IMR-90 (cell line): ENCODE data around the gene NKAIN2. TPM values are rescaled to one million over a fixed set of nuclear protein-coding genes. Genes with fewer than 3 reads are reported as not detected.

Experiments used
- ATAC-seq: fragments of 200-7000 bp; cut with Tn5 transposase; 2 replicates; pipeline ENCODE4 v1.9.1; 2020; ENCODE audit warnings: low read depth, mild to moderate bottlenecking, moderate library complexity
- BruUV-seq: library from RNA; stranded (reverse); fragments of 400-500 nt; replicated peaks from 2 replicates; lab custom pipeline; 2021; lab: Mats Ljungman, UMichigan
- CTCF ChIA-PET: fragments of 300-600 bp; formaldehyde crosslinking; extraction: SDS; loops from one replicate; lab custom pipeline; 2021; ENCODE audit warnings: antibody characterized with exemption; lab: Yijun Ruan, JAX
- POLR2A ChIA-PET: fragments of 300-600 bp; sonication (Branson Sonifier 250); formaldehyde crosslinking; loops from one replicate; lab custom pipeline; 2022; ENCODE audit warnings: antibody characterized with exemption; ENCODE audit not compliant: unreplicated experiment; lab: Charles Lee
- DNase-seq: peaks from one replicate; pipeline ENCODE4 v3.0.0; 2013
- H2AFZ ChIP-seq: replicated peaks from 2 replicates; pipeline ENCODE3; 2013; ENCODE audit warnings: low read length, mild to moderate bottlenecking; ENCODE audit not compliant: poor library complexity
- H2AK5ac ChIP-seq: 2 replicates; pipeline ENCODE4 v1.6.1; 2013; ENCODE audit warnings: low read depth, low read length, inconsistent platforms
- H2AK9ac ChIP-seq: replicated peaks from 2 replicates; pipeline ENCODE3; 2013; ENCODE audit warnings: mild to moderate bottlenecking, low read depth, low read length, moderate library complexity; ENCODE audit not compliant: poor library complexity
- H2BK120ac ChIP-seq: 2 replicates; pipeline ENCODE4 v1.6.1; 2013; ENCODE audit warnings: low read depth, low read length, inconsistent platforms
- H2BK15ac ChIP-seq: 3 replicates; pipeline ENCODE4 v1.6.1; 2013; ENCODE audit warnings: low read depth, low read length, inconsistent platforms
- H2BK20ac ChIP-seq: 2 replicates; pipeline ENCODE4 v1.6.1; 2013; ENCODE audit warnings: low read depth, mild to moderate bottlenecking, inconsistent platforms, low read length, moderate library complexity
- H2BK5ac ChIP-seq: 2 replicates; pipeline ENCODE4 v1.6.1; 2013; ENCODE audit warnings: mild to moderate bottlenecking, low read depth, low read length, inconsistent platforms; ENCODE audit not compliant: poor library complexity, severe bottlenecking
- H3K14ac ChIP-seq: replicated peaks from 2 replicates; pipeline ENCODE4 v1.6.1; 2013; ENCODE audit warnings: low read depth, low read length, inconsistent platforms
- H3K18ac ChIP-seq: 2 replicates; pipeline ENCODE4 v1.6.1; 2013; ENCODE audit warnings: low read depth, low read length, control low read depth
- H3K23ac ChIP-seq: 2 replicates; pipeline ENCODE4 v1.6.1; 2013; ENCODE audit warnings: low read depth, low read length, inconsistent platforms
- H3K27ac ChIP-seq: 2 replicates; pipeline ENCODE4 v1.5.1; 2013; ENCODE audit warnings: mild to moderate bottlenecking, control low read depth, low read length; ENCODE audit not compliant: insufficient read depth
- H3K27me3 ChIP-seq: 2 replicates; pipeline ENCODE4 v1.6.1; 2013; ENCODE audit warnings: low read length; ENCODE audit not compliant: control insufficient read depth, insufficient read depth
- H3K36me3 ChIP-seq: 2 replicates; pipeline ENCODE4 v1.6.1; 2013; ENCODE audit warnings: low read length, mixed read lengths; ENCODE audit not compliant: control insufficient read depth, insufficient read depth
- H3K4ac ChIP-seq: 2 replicates; pipeline ENCODE4 v1.6.1; 2013; ENCODE audit warnings: low read depth, low read length, inconsistent platforms
- H3K4me1 ChIP-seq: 2 replicates; pipeline ENCODE4 v1.6.1; 2013; ENCODE audit warnings: low read length, mixed read lengths; ENCODE audit not compliant: control insufficient read depth, insufficient read depth
- H3K4me2 ChIP-seq: 2 replicates; pipeline ENCODE4 v1.6.1; 2013; ENCODE audit warnings: low read depth, mild to moderate bottlenecking, control low read depth, low read length, moderate library complexity
- H3K4me3 ChIP-seq: 2 replicates; pipeline ENCODE4 v1.5.1; 2013; ENCODE audit warnings: low read depth, mild to moderate bottlenecking, control low read depth, low read length, moderate library complexity; ENCODE audit not compliant: insufficient read depth
- H3K56ac ChIP-seq: 2 replicates; pipeline ENCODE4 v1.6.1; 2013; ENCODE audit warnings: low read length, inconsistent platforms; ENCODE audit not compliant: insufficient read depth; ENCODE audit errors: extremely low read depth
- H3K79me1 ChIP-seq, 2 experiments: 2 replicates each; pipeline ENCODE4 v1.6.1; 2013; ENCODE audit warnings: low read length in 2 of 2, inconsistent platforms in 1 of 2, low read depth in 1 of 2
- H3K9ac ChIP-seq: 2 replicates; pipeline ENCODE4 v1.6.1; 2013; ENCODE audit warnings: low read depth, low read length, control low read depth
- H3K9me1 ChIP-seq: 2 replicates; pipeline ENCODE4 v1.6.1; 2013; ENCODE audit warnings: low read length, inconsistent platforms; ENCODE audit not compliant: insufficient read depth
- H3K9me3 ChIP-seq: 2 replicates; pipeline ENCODE4 v1.6.1; 2013; ENCODE audit warnings: low read length; ENCODE audit not compliant: control insufficient read depth, insufficient read depth
- H4K20me1 ChIP-seq: 2 replicates; pipeline ENCODE4 v1.6.1; 2013; ENCODE audit warnings: low read length, inconsistent platforms; ENCODE audit not compliant: insufficient read depth
- H4K5ac ChIP-seq: 2 replicates; pipeline ENCODE4 v1.6.1; 2013; ENCODE audit warnings: mild to moderate bottlenecking, low read depth, low read length, control low read depth
- H4K8ac ChIP-seq, 2 experiments: 2 replicates each; pipeline ENCODE4 v1.6.1; 2013; ENCODE audit warnings: low read depth in 2 of 2, low read length in 2 of 2, control low read depth in 1 of 2, inconsistent platforms in 1 of 2
- H4K91ac ChIP-seq: 2 replicates; pipeline ENCODE4 v1.6.1; 2013; ENCODE audit warnings: low read depth, low read length, inconsistent platforms; ENCODE audit not compliant: insufficient read depth
- BHLHE40 ChIP-seq: fragments of 150-350 bp; IDR thresholded peaks from 2 replicates; pipeline ENCODE4 v1.6.1; 2016; ENCODE audit warnings: mild to moderate bottlenecking, low read depth, low read length
- CEBPB ChIP-seq: IDR thresholded peaks from 2 replicates; pipeline ENCODE4 v1.6.1; 2012; ENCODE audit warnings: low read depth, low read length, improper control_type of control experiment
- CHD1 ChIP-seq: IDR thresholded peaks from 2 replicates; pipeline ENCODE4 v1.6.1; 2012; ENCODE audit warnings: low read depth, low read length, improper control_type of control experiment
- FOS ChIP-seq: fragments of 150-350 bp; IDR thresholded peaks from 2 replicates; pipeline ENCODE4 v1.6.1; 2016; ENCODE audit warnings: low read depth, low read length
- MAFK ChIP-seq: IDR thresholded peaks from 2 replicates; pipeline ENCODE4 v1.6.1; 2012; ENCODE audit warnings: low read depth, low read length, improper control_type of control experiment
- MAZ ChIP-seq: IDR thresholded peaks from 2 replicates; pipeline ENCODE4 v1.6.1; 2012; ENCODE audit warnings: low read depth, mild to moderate bottlenecking, low read length, improper control_type of control experiment, moderate library complexity, borderline replicate concordance
- MXI1 ChIP-seq: IDR thresholded peaks from 2 replicates; pipeline ENCODE4 v1.6.1; 2012; ENCODE audit warnings: low read depth, mild to moderate bottlenecking, low read length, moderate library complexity, borderline replicate concordance
- NFE2L2 ChIP-seq: fragments of 150-350 bp; IDR thresholded peaks from 2 replicates; pipeline ENCODE4 v1.6.1; 2016; ENCODE audit warnings: low read depth, mild to moderate bottlenecking, low read length
- POLR2A ChIP-seq: IDR thresholded peaks from 2 replicates; pipeline ENCODE4 v1.6.1; 2012; ENCODE audit warnings: mild to moderate bottlenecking, low read depth, low read length
- RAD21 ChIP-seq: IDR thresholded peaks from 2 replicates; pipeline ENCODE4 v1.6.1; 2012; ENCODE audit warnings: low read length, improper control_type of control experiment
- RCOR1 ChIP-seq: IDR thresholded peaks from 2 replicates; pipeline ENCODE4 v1.6.1; 2012; ENCODE audit warnings: mild to moderate bottlenecking, low read length, improper control_type of control experiment; ENCODE audit not compliant: insufficient replicate concordance
- RFX5 ChIP-seq: IDR thresholded peaks from 2 replicates; pipeline ENCODE4 v1.8.0; 2012; ENCODE audit warnings: low read depth, mild to moderate bottlenecking, low read length, moderate library complexity
- SMC3 ChIP-seq: fragments of 150-350 bp; IDR thresholded peaks from 2 replicates; pipeline ENCODE4 v1.6.1; 2016; ENCODE audit warnings: low read depth, mild to moderate bottlenecking, antibody characterized with exemption, low read length, moderate library complexity
- WGBS, 2 experiments: methylation state at CpG; one replicate each; pipeline versions ENCODE4 v1.1.5 to v1.1.7; 2013; ENCODE audit warnings: missing lambda C conversion rate in 2 of 2; ENCODE audit not compliant: insufficient read length in 1 of 2; ENCODE audit errors: extremely low coverage in 2 of 2; 5-methylcytosine and 5-hydroxymethylcytosine counted together
- dilution Hi-C: fragments of 300-500 bp; cut with HindIII; formaldehyde crosslinking; loops from one replicate; pipeline ENCODE4 v1.14.3; 2018; ENCODE audit warnings: low sequenced_read_pairs; ENCODE audit not compliant: unreplicated experiment
- in situ Hi-C: fragments of 300-500 bp; cut with MboI; formaldehyde crosslinking; loops from 3 replicates; pipeline ENCODE4 v1.14.3; 2019; ENCODE audit warnings: low sequenced_read_pairs, inconsistent platforms, mixed read lengths
- intact Hi-C: fragments of 100-400 bp; cut with micrococcal nuclease; formaldehyde crosslinking; loops from 2 replicates; pipeline ENCODE4 v1.10.0; 2022
- polyA plus RNA-seq, 3 experiments: library from polyadenylated mRNA; depleted of rRNA; stranded (reverse); fragments of >200 nt; gene quantifications; 2 replicates each; pipeline ENCODE4 v1.2.3, GENCODE V29; 2012; ENCODE audit warnings: low replicate concordance in 1 of 3
- total RNA-seq: library from RNA; depleted of rRNA; stranded (reverse); fragments of >200 nt; gene quantifications from 2 replicates; pipeline ENCODE4 v1.2.3, GENCODE V29; 2012
- TF ChIP-seq, protein P1 (sequence below): fragments of 150-350 bp; IDR thresholded peaks from 2 replicates; pipeline ENCODE4 v1.6.1; 2016; ENCODE audit warnings: low read depth, mild to moderate bottlenecking, low read length, moderate library complexity, borderline replicate concordance
- TF ChIP-seq, protein P2 (sequence below): conservative IDR thresholded peaks from 2 replicates; pipeline ENCODE4 v1.5.1; 2012; ENCODE audit warnings: mild to moderate bottlenecking, low read depth, low read length, improper control_type of control experiment
- TF ChIP-seq, protein P3 (sequence below): fragments of 150-350 bp; IDR thresholded peaks from 2 replicates; pipeline ENCODE4 v1.6.1; 2017; ENCODE audit warnings: mild to moderate bottlenecking, antibody characterized with exemption, low read length, low read depth

NKAIN2 gene
- total and polyA plus RNA-seq, 2 of the 4 experiments (the other 2 are of a cell fraction) = not detected

DNA sequence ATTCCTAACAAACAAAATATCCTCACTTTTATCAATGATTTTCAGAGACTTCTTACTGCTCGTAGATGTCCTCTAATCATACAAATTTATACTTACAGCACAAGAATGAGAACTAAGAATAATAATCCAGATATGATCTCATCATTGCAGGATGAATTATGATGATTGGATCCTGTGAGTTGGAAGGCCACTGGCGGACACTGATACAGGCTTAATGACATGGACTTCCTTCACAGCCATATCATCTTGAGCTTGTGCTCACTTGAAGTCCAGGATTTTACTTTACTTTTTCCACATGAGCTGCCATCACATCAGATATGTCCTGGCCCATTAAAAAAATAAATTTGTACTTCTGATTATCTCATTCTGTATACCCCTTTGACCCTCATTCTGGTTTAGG lies 94.3 kb downstream of the NKAIN2 start:
- Histone ChIP-seq H3K9ac (no peak overlapping the region), H2BK5ac (no peak overlapping the region), H3K14ac (no peak overlapping the region), H3K36me3 (no peaks in the 10 kb centered on the region), H4K5ac (no peak overlapping the region), H3K9me3 (no peaks in the 10 kb centered on the region), H3K4me3 (no peak overlapping the region), H3K27me3 (no peaks in the 10 kb centered on the region), H2BK15ac (no peak overlapping the region), H2BK20ac (no peak overlapping the region), H3K9me1 (no peaks in the 10 kb centered on the region), H2BK120ac (no peak overlapping the region), H2AK5ac (no peak overlapping the region), H2AFZ (no peak overlapping the region), H2AK9ac (no peak overlapping the region), H3K79me1 (no peaks in the 10 kb centered on the region), H3K56ac (no peak overlapping the region), H4K20me1 (no peaks in the 10 kb centered on the region), H3K18ac (no peak overlapping the region), H4K8ac (no peak overlapping the region), H3K4me1 (no peaks in the 10 kb centered on the region), H3K23ac (no peak overlapping the region), H4K91ac (no peak overlapping the region), H3K27ac (no peak overlapping the region), H3K4me2 (no peak overlapping the region), H3K4ac (no peak overlapping the region)
- intact Hi-C loops = no loop called here
- TF ChIP-seq RCOR1 = no peak
- no peak for TF ChIP-seq MAFK
- TF ChIP-seq, protein P1, sequence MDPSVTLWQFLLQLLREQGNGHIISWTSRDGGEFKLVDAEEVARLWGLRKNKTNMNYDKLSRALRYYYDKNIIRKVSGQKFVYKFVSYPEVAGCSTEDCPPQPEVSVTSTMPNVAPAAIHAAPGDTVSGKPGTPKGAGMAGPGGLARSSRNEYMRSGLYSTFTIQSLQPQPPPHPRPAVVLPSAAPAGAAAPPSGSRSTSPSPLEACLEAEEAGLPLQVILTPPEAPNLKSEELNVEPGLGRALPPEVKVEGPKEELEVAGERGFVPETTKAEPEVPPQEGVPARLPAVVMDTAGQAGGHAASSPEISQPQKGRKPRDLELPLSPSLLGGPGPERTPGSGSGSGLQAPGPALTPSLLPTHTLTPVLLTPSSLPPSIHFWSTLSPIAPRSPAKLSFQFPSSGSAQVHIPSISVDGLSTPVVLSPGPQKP = no peak
- no peak for TF ChIP-seq POLR2A
- no peak for TF ChIP-seq FOS
- no peak for TF ChIP-seq MXI1
- TF ChIP-seq, protein P2, sequence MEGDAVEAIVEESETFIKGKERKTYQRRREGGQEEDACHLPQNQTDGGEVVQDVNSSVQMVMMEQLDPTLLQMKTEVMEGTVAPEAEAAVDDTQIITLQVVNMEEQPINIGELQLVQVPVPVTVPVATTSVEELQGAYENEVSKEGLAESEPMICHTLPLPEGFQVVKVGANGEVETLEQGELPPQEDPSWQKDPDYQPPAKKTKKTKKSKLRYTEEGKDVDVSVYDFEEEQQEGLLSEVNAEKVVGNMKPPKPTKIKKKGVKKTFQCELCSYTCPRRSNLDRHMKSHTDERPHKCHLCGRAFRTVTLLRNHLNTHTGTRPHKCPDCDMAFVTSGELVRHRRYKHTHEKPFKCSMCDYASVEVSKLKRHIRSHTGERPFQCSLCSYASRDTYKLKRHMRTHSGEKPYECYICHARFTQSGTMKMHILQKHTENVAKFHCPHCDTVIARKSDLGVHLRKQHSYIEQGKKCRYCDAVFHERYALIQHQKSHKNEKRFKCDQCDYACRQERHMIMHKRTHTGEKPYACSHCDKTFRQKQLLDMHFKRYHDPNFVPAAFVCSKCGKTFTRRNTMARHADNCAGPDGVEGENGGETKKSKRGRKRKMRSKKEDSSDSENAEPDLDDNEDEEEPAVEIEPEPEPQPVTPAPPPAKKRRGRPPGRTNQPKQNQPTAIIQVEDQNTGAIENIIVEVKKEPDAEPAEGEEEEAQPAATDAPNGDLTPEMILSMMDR = no peak
- TF ChIP-seq SMC3 = no peak
- TF ChIP-seq CEBPB = no peak
- no peak for TF ChIP-seq NFE2L2
- TF ChIP-seq, protein P3, sequence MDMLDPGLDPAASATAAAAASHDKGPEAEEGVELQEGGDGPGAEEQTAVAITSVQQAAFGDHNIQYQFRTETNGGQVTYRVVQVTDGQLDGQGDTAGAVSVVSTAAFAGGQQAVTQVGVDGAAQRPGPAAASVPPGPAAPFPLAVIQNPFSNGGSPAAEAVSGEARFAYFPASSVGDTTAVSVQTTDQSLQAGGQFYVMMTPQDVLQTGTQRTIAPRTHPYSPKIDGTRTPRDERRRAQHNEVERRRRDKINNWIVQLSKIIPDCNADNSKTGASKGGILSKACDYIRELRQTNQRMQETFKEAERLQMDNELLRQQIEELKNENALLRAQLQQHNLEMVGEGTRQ = no peak
- TF ChIP-seq MAZ = no peak
- TF ChIP-seq BHLHE40 = no peak
- no peak for TF ChIP-seq RFX5
- TF ChIP-seq CHD1 = no peak
- no peak for TF ChIP-seq RAD21
- WGBS, 2 experiments = no CpG with 5 or more reads among the region's 2 CpGs
- POLR2A ChIA-PET = no interaction called here
- ATAC-seq (no peak), DNase-seq (no peak)
- no TSS peak for BruUV-seq
- dilution Hi-C loops = no loop called here
- in situ Hi-C loops = no loop called here
- CTCF ChIA-PET = interaction anchor here (0.6 kb wide), 2 partner anchors 25 to 557 kb away, joined by 3 to 8 read pairs; no protein-coding TSS in a partner anchor
